K562 (cell line): ENCODE data around the gene COLEC12. TPM values are rescaled to one million over a fixed set of nuclear protein-coding genes. Genes with fewer than 3 reads are reported as not detected.

Source experiments
- ATAC-seq: fragments of 200-7000 bp; cut with Tn5 transposase; 3 replicates; pipeline ENCODE4 v1.9.1; 2020; ENCODE audit warnings: moderate library complexity
- BruUV-seq: library from RNA; stranded (reverse); fragments of 400-500 nt; replicated peaks from 2 replicates; lab custom pipeline; 2021; lab: Mats Ljungman, UMichigan
- CTCF ChIA-PET: fragments of 300-600 bp; formaldehyde crosslinking; extraction: SDS; loops from one replicate; lab custom pipeline; 2021; ENCODE audit warnings: low intra/inter-chr PET ratio; lab: Yijun Ruan, JAX
- POLR2A ChIA-PET: fragments of 300-600, 350-650 bp; sonication (Branson Sonifier 250); formaldehyde crosslinking; extraction: SDS; loops from one replicate; lab custom pipeline; 2021; ENCODE audit warnings: antibody characterized with exemption, inconsistent platforms; lab: Yijun Ruan, JAX
- DNase-seq, 4 experiments: peaks; one replicate each; pipeline versions ENCODE4 v3.0.0 to v3.0.0-alpha.2; 2011 to 2018; ENCODE audit warnings: low spot score in 3 of 4, mixed read lengths in 3 of 4; ENCODE audit errors: extremely low read depth in 1 of 4
- FAIRE-seq: peaks from 2 replicates; lab custom pipeline; 2011; peaks lifted over from hg19 to GRCh38; lab: Jason Lieb, UNC
- H2AFZ ChIP-seq: 2 replicates; pipeline ENCODE4 v1.6.0; 2011; ENCODE audit warnings: low read depth, low read length, control low read depth, inconsistent platforms
- H3K27ac ChIP-seq: fragments of 200-600 bp; 3 replicates; pipeline ENCODE4 v1.8.0; 2011; ENCODE audit warnings: low read depth, mild to moderate bottlenecking, control low read depth, inconsistent platforms, low read length, moderate library complexity, mixed read lengths; ENCODE audit errors: extremely low read depth
- H3K27me3 ChIP-seq, 2 experiments: fragments of 300-600 bp in 1 of 2; 2 replicates in 1 of 2; 3 replicates in 1 of 2; pipeline versions ENCODE4 v1.6.0 to v1.8.0; 2011; ENCODE audit warnings: inconsistent platforms in 2 of 2, low read length in 2 of 2, mild to moderate bottlenecking in 1 of 2, mixed read lengths in 1 of 2, moderate library complexity in 1 of 2; ENCODE audit not compliant: control insufficient read depth in 2 of 2, insufficient read depth in 2 of 2
- H3K36me3 ChIP-seq: fragments of 300-600 bp; 3 replicates; pipeline ENCODE4 v1.8.0; 2011; ENCODE audit warnings: mild to moderate bottlenecking, low read length, inconsistent platforms; ENCODE audit not compliant: control insufficient read depth, insufficient read depth
- H3K4me1 ChIP-seq, 2 experiments: fragments of 200-600 bp in 1 of 2; replicated peaks in 1 of 2; 2 replicates in 1 of 2; 3 replicates in 1 of 2; pipeline versions ENCODE4 v1.5.1 to v1.8.0; 2011; ENCODE audit warnings: inconsistent platforms in 2 of 2, low read length in 2 of 2, mild to moderate bottlenecking in 1 of 2, mixed read lengths in 1 of 2, moderate library complexity in 1 of 2; ENCODE audit not compliant: control insufficient read depth in 2 of 2, insufficient read depth in 2 of 2
- H3K4me2 ChIP-seq: 2 replicates; pipeline ENCODE4 v1.6.1; 2011; ENCODE audit warnings: low read length, control low read depth, inconsistent platforms, mixed read lengths; ENCODE audit not compliant: insufficient read depth
- H3K4me3 ChIP-seq: fragments of 200-600 bp; sonication (generic), shearing (Covaris generic); 2 replicates; pipeline ENCODE4 v1.5.1; 2016; ENCODE audit warnings: control low read depth, inconsistent platforms
- H3K79me2 ChIP-seq: fragments of 200-600 bp; 3 replicates; pipeline ENCODE4 v1.8.0; 2011; ENCODE audit warnings: low read length, inconsistent platforms; ENCODE audit not compliant: control insufficient read depth, insufficient read depth
- H3K9ac ChIP-seq, 2 experiments: 2 replicates each; pipeline versions ENCODE4 v1.6.0 to v1.6.1; 2011; ENCODE audit warnings: low read depth in 2 of 2, low read length in 2 of 2, control low read depth in 1 of 2, inconsistent platforms in 1 of 2, mild to moderate bottlenecking in 1 of 2, mixed read lengths in 1 of 2; ENCODE audit not compliant: insufficient read depth in 1 of 2
- H3K9me1 ChIP-seq: one replicate; pipeline ENCODE4 v1.6.0; 2011; ENCODE audit warnings: inconsistent platforms, mild to moderate bottlenecking, low read length, moderate library complexity; ENCODE audit not compliant: control insufficient read depth, insufficient read depth
- H3K9me3 ChIP-seq: replicated peaks from 2 replicates; pipeline ENCODE4 v1.5.1; 2011; ENCODE audit warnings: low read depth, low read length, inconsistent platforms; ENCODE audit not compliant: control insufficient read depth, insufficient read depth
- H4K20me1 ChIP-seq: replicated peaks from 2 replicates; pipeline ENCODE4 v1.6.1; 2011; ENCODE audit warnings: low read length, inconsistent platforms, mixed read lengths; ENCODE audit not compliant: control insufficient read depth, insufficient read depth
- HMGXB4 ChIP-seq: sonication (generic); formaldehyde crosslinking; IDR thresholded peaks from 2 replicates; pipeline ENCODE4 v1.8.1; 2023; ENCODE audit warnings: mild to moderate bottlenecking, missing genetic modification reagents
- MAZ ChIP-seq, 2 experiments: fragments of 450-650 bp in 1 of 2; sonication (generic) in 1 of 2; formaldehyde crosslinking; IDR thresholded peaks in 1 of 2; conservative IDR thresholded peaks in 1 of 2; 2 replicates each; pipeline versions ENCODE4 v1.4.0 to v1.5.0; 2020; ENCODE audit warnings: mild to moderate bottlenecking in 1 of 2, missing genetic modification reagents in 1 of 2
- MBD2 ChIP-seq: sonication (generic); IDR thresholded peaks from 2 replicates; pipeline ENCODE4 v1.6.1; 2016; ENCODE audit warnings: low read depth, borderline replicate concordance
- ZNF134 ChIP-seq: fragments of 250-450 bp; sonication (Bioruptor Pico); conservative IDR thresholded peaks from 2 replicates; pipeline ENCODE4 v1.4.0; 2020
- ZNF830 ChIP-seq: fragments of 250-450 bp; sonication (Bioruptor Pico); IDR thresholded peaks from 2 replicates; pipeline ENCODE4 v1.5.0; 2021; ENCODE audit warnings: mild to moderate bottlenecking
- WGBS: fragments of 100-300 bp; shearing (Covaris generic); methylation state at CpG from one replicate; pipeline ENCODE4 v1.1.6; 2016; ENCODE audit warnings: low coverage, mixed read lengths; ENCODE audit not compliant: insufficient coverage; ENCODE audit errors: missing lambda C conversion rate; 5-methylcytosine and 5-hydroxymethylcytosine counted together
- in situ Hi-C: fragments of 300-500 bp; cut with MboI; formaldehyde crosslinking; loops from 4 replicates; pipeline ENCODE4 v1.15.0; 2018; ENCODE audit warnings: inconsistent platforms, mixed read lengths
- intact Hi-C: fragments of 100-400 bp; cut with micrococcal nuclease; formaldehyde crosslinking; loops from 2 replicates; pipeline ENCODE4 v1.14.2; 2022
- polyA plus RNA-seq, 8 experiments: library from polyadenylated mRNA; depleted of rRNA in 4 of 8; stranded (reverse) in 5 of 8; unstranded in 3 of 8; fragments of >200 nt; fragmentation: Nextera tagmentation in 2 of 8; fragmentation: Illumina TruSeq in 1 of 8; extraction: Ambion mirVana in 2 of 8; extraction: Trizol in 1 of 8; gene quantifications; 2 replicates each; pipeline versions ENCODE4 v1.2.1 to v1.2.3, GENCODE V29; 2011 to 2014; ENCODE audit warnings: inconsistent platforms in 1 of 8, missing spikeins in 1 of 8
- total RNA-seq, 7 experiments: library from RNA; depleted of rRNA in 6 of 7; stranded (reverse); fragments of >200 nt in 6 of 7; fragmentation: Illumina TruSeq in 2 of 7; extraction: Trizol in 2 of 7; gene quantifications; 2 replicates each; pipeline versions ENCODE4 v1.2.1 to v1.2.3, GENCODE V29; 2011 to 2021; ENCODE audit warnings: low replicate concordance in 1 of 7
- TF ChIP-seq, protein P1 (sequence below), 2 experiments: fragments of 250-450 bp in 1 of 2; fragments of 450-650 bp in 1 of 2; sonication (Bioruptor Pico) in 1 of 2; IDR thresholded peaks; 2 replicates each; pipeline versions ENCODE4 v1.6.1 to v1.8.0; 2016 to 2021; ENCODE audit warnings: mild to moderate bottlenecking in 2 of 2, moderate library complexity in 2 of 2, missing compliant biosample characterization in 1 of 2, missing genetic modification characterization in 1 of 2

The COLEC12 gene
- total and polyA plus RNA-seq, 9 of the 15 experiments (the other 6 are each of a cell fraction or from before 2014, with no cell fraction given): 0.04 TPM; not detected in 8

DNA sequence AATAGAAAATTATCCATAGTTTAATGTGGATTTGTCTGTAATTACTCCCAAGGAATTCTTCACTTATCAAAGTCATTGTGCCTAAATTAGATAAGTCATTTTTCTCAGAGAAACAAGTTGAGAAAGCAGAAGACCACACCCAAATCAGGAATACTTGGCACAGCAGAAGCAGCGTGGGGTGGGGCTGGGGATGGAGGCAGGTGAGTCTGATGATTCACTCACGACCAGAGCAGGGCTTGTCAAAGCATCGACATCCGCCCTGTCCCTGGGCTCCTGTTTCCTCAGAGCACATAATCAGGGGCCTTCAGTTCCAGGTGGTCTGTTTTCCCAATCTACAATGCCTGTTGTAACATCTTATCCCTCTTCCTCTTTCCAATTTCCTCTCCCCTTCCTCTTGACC, 31.5 kb upstream of the COLEC12 start:
- TF ChIP-seq, protein P1, sequence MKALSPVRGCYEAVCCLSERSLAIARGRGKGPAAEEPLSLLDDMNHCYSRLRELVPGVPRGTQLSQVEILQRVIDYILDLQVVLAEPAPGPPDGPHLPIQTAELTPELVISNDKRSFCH (CRISPR knock-in tag; IDR thresholded peaks at IDR 0.05): no peak
- TF ChIP-seq, protein P1 (tag; IDR thresholded peaks at IDR 0.05): no peak
- TF ChIP-seq MBD2 (no peak), ZNF134 (CRISPR knock-in tag) (no peak), ZNF830 (no peak), HMGXB4 (CRISPR knock-in tag) (no peak), MAZ (CRISPR knock-in tag; conservative IDR thresholded peaks at IDR 0.05 in 1 of 2, IDR thresholded peaks at IDR 0.05 in 1 of 2) (no peak)
- ATAC-seq: no peak
- Histone ChIP-seq H3K9me3 (no peaks in the 10 kb centered on the region), H3K27ac (no peak overlapping the region), H3K79me2 (no peaks in the 10 kb centered on the region), H3K4me2 (no peak overlapping the region), H4K20me1 (no peaks in the 10 kb centered on the region), H3K9me1 (no peaks in the 10 kb centered on the region), H3K27me3 (peaks cover 5 to 6% of the 10 kb centered on the region in 2 experiments; a peak in 2 of 5 replicates), H2AFZ (no peak overlapping the region), H3K4me1 (no peaks in the 10 kb centered on the region; a peak in 2 of 5 replicates), H3K4me3 (no peak overlapping the region), H3K36me3 (no peaks in the 10 kb centered on the region), H3K9ac (no peak overlapping the region)
- no peak for DNase-seq
- in situ Hi-C loops: no loop called here
- ChIA-PET CTCF (no interaction called here), POLR2A (interaction anchor here (2.2 kb wide), 1 partner anchor 13 kb away, joined by 5 read pairs; no protein-coding TSS in a partner anchor)
- 6% methylated on average over 4 of the region's 4 CpGs for WGBS
- intact Hi-C loops: no loop called here
- FAIRE-seq: no peak
- no TSS peak for BruUV-seq
